GM19035 (cell line): Measurements from ENCODE around the gene CCNL2.
"Not testable (repeated sequence)": the region's sequence is repeated elsewhere in the genome, so short reads cannot be mapped to it uniquely, and the experiment has no call there.

Experiments used
- ATAC-seq: cut with Tn5 transposase; IDR thresholded peaks from one replicate; pipeline ENCODE4 v1.9.1; 2021; ENCODE audit not compliant: unreplicated experiment

CCNL2 gene

GRCh38 chr1:1432274-1432950 is 33.3 kb upstream of the CCNL2 start:
- no peak for ATAC-seq

GRCh38 chr1:1431845-1432273 is 32.7 kb upstream of the CCNL2 start:
- no peak for ATAC-seq

GRCh38 chr1:1430992-1431844 is 32.1 kb upstream of the CCNL2 start:
- ATAC-seq: no peak

- no peak for ATAC-seq
Observed at GRCh38 chr1:1430114-1430982, 31.2 kb upstream of the CCNL2 start.

GRCh38 chr1:1429671-1430073 is 30.5 kb upstream of the CCNL2 start:
- ATAC-seq: no peak

GRCh38 chr1:1428967-1429366 is 29.8 kb upstream of the CCNL2 start:
- ATAC-seq: not testable (repeated sequence)

GRCh38 chr1:1428174-1428573 is 29.0 kb upstream of the CCNL2 start:
- ATAC-seq: no peak

- ATAC-seq: no peak
Observed at GRCh38 chr1:1427820-1428148, 28.6 kb upstream of the CCNL2 start.

GRCh38 chr1:1427106-1427819 is 28.1 kb upstream of the CCNL2 start:
- no peak for ATAC-seq

- no peak for ATAC-seq
Observed at GRCh38 chr1:1426496-1427105, 27.5 kb upstream of the CCNL2 start.

- no peak for ATAC-seq
Observed at GRCh38 chr1:1425753-1426495, 26.8 kb upstream of the CCNL2 start.

- ATAC-seq: no peak
Observed at GRCh38 chr1:1425426-1425752, 26.3 kb upstream of the CCNL2 start.

- no peak for ATAC-seq
Observed at GRCh38 chr1:1424707-1425106, 25.6 kb upstream of the CCNL2 start.

- no peak for ATAC-seq
Observed at GRCh38 chr1:1423245-1423597, 24.1 kb upstream of the CCNL2 start.

GRCh38 chr1:1422465-1423244 is 23.5 kb upstream of the CCNL2 start:
- no peak for ATAC-seq

- ATAC-seq: no peak
Observed at GRCh38 chr1:1421907-1422464, 22.9 kb upstream of the CCNL2 start.

GRCh38 chr1:1421147-1421906 is 22.2 kb upstream of the CCNL2 start, which contains the start of gene ANKRD65:
TSS of gene ANKRD65 (minus strand) at chr1:1421276. CDS start at chr1:1421005, 271 bp downstream.
- ATAC-seq: no peak

- no peak for ATAC-seq
Observed at GRCh38 chr1:1420654-1421141, 21.6 kb upstream of the CCNL2 start.
